HG03571 (cell line): ENCODE data around the gene ARPC5L.
"Not testable (repeated sequence)": the region's sequence is repeated elsewhere in the genome, so short reads cannot be mapped to it uniquely, and the experiment has no call there.

ENCODE experiments used
- ATAC-seq: cut with Tn5 transposase; IDR thresholded peaks from one replicate; pipeline ENCODE4 v1.9.1; 2021; ENCODE audit not compliant: unreplicated experiment

The ARPC5L gene

GRCh38 chr9:124840300-124840833, 21.6 kb upstream of the ARPC5L start:
- no peak for ATAC-seq

- no peak for ATAC-seq
These were observed 20.7 kb upstream of the ARPC5L start for GRCh38 chr9:124841075-124841821.

- no peak for ATAC-seq
These were observed 18.4 kb upstream of the ARPC5L start for GRCh38 chr9:124843456-124844034.

GRCh38 chr9:124844291-124844690, 17.6 kb upstream of the ARPC5L start:
- ATAC-seq: no peak

GRCh38 chr9:124846467-124846866, 15.5 kb upstream of the ARPC5L start:
- not testable (repeated sequence) for ATAC-seq

- ATAC-seq: no peak
These were observed 15.0 kb upstream of the ARPC5L start for GRCh38 chr9:124846969-124847368.

GRCh38 chr9:124849801-124850200, 12.1 kb upstream of the ARPC5L start:
- ATAC-seq: no peak

GRCh38 chr9:124852121-124852828, 9.7 kb upstream of the ARPC5L start:
- no peak for ATAC-seq

GRCh38 chr9:124852829-124853531, 8.9 kb upstream of the ARPC5L start, which contains the start of gene WDR38:
WDR38 (plus strand) TSS chr9:124853460; CDS start chr9:124853532, 72 bp downstream.
- no peak for ATAC-seq

GRCh38 chr9:124853605-124854143, 8.3 kb upstream of the ARPC5L start:
- ATAC-seq: no peak

- no peak for ATAC-seq
These were observed 7.8 kb upstream of the ARPC5L start for GRCh38 chr9:124854161-124854560.

- ATAC-seq: no peak
These were observed 7.1 kb upstream of the ARPC5L start for GRCh38 chr9:124854822-124855221.

GRCh38 chr9:124855566-124855943, 6.4 kb upstream of the ARPC5L start:
- ATAC-seq: no peak

- no peak for ATAC-seq
These were observed 5.8 kb upstream of the ARPC5L start for GRCh38 chr9:124855944-124856765.

- ATAC-seq: no peak
These were observed 4.3 kb upstream of the ARPC5L start for GRCh38 chr9:124857533-124858162.

GRCh38 chr9:124858330-124859046, 3.4 kb upstream of the ARPC5L start:
- ATAC-seq: no peak

GRCh38 chr9:124859803-124860581, 1.9 kb upstream of the ARPC5L start:
- no peak for ATAC-seq
